ENCODE results near the gene GRIP1.

GRCh38 chr12:66665435-66665985 is 13.4 kb downstream of the GRIP1 start:
- TF ChIP-seq CTCF (IDR thresholded peaks at IDR 0.05) (no peak), POLR2A (IDR thresholded peaks at IDR 0.05) (no peak), POLR2AphosphoS5 (IDR thresholded peaks at IDR 0.05) (no peak)

All from prostate gland (tissue), 2 donors.